M059J (cell line): ENCODE measurements around the gene STAM. TPM values are rescaled to one million over a fixed set of nuclear protein-coding genes. Genes with fewer than 3 reads are reported as not detected.
"Not testable (repeated sequence)": the region's sequence is repeated elsewhere in the genome, so short reads cannot be mapped to it uniquely, and the experiment has no call there.

Source experiments
- DNase-seq: peaks from one replicate; pipeline ENCODE4 v3.0.0-alpha.2; 2012; ENCODE audit warnings: low read depth
- total RNA-seq: library from RNA; depleted of rRNA; stranded (reverse); fragments of >200 nt; shearing (Covaris generic); gene quantifications from 2 replicates; pipeline ENCODE4 v1.2.3, GENCODE V29; 2014; rRNA removed

Gene STAM
- total RNA-seq: 15.5 and 18.4 TPM in 2 replicates

GRCh38 chr10:17643755-17644484, at the start of gene STAM:
TSS of gene STAM (plus strand) at chr10:17644151. CDS start at chr10:17644340, 189 bp downstream.
- DNase-seq: peak; percentile 81

GRCh38 chr10:17597386-17597785, 46.6 kb upstream of the STAM start:
- no peak for DNase-seq

- DNase-seq: peak; percentile 18
These were observed 44.9 kb upstream of the STAM start for GRCh38 chr10:17599089-17599488.

- no peak for DNase-seq
These were observed 38.0 kb upstream of the STAM start for GRCh38 chr10:17605936-17606335.

- no peak for DNase-seq
These were observed 37.4 kb upstream of the STAM start for GRCh38 chr10:17606547-17607040.

GRCh38 chr10:17607060-17607459, 36.9 kb upstream of the STAM start:
- no peak for DNase-seq

GRCh38 chr10:17607603-17608332, 36.2 kb upstream of the STAM start:
- DNase-seq: peak; percentile 43

GRCh38 chr10:17609523-17610079, 34.4 kb upstream of the STAM start:
- DNase-seq: no peak

- DNase-seq: peak; percentile 60
These were observed 27.4 kb upstream of the STAM start for GRCh38 chr10:17616403-17617030.

GRCh38 chr10:17617031-17617911, 26.7 kb upstream of the STAM start, which contains the start of gene HACD1:
TSS of gene HACD1 (minus strand) at chr10:17617374. CDS start at chr10:17617339, 35 bp downstream.
- DNase-seq: peak; percentile 73

GRCh38 chr10:17622061-17622460, 21.9 kb upstream of the STAM start:
- no peak for DNase-seq

GRCh38 chr10:17624996-17625395, 19.0 kb upstream of the STAM start:
- no peak for DNase-seq

- no peak for DNase-seq
These were observed 17.3 kb upstream of the STAM start for GRCh38 chr10:17626656-17627055.

GRCh38 chr10:17632590-17632989, 11.4 kb upstream of the STAM start:
- not testable (repeated sequence) for DNase-seq

GRCh38 chr10:17633353-17633752, 10.6 kb upstream of the STAM start:
- DNase-seq: no peak

GRCh38 chr10:17637869-17638268, 6.1 kb upstream of the STAM start:
- no peak for DNase-seq

GRCh38 chr10:17640331-17640816, 3.6 kb upstream of the STAM start:
- DNase-seq: no peak

GRCh38 chr10:17643339-17643754, 604 bp upstream of the STAM start:
- DNase-seq: peak; percentile 77

GRCh38 chr10:17644485-17644943, 563 bp downstream of the STAM start:
- DNase-seq: peak; percentile 23

- DNase-seq: peak; percentile 36
These were observed 1.8 kb downstream of the STAM start for GRCh38 chr10:17645621-17646345.
